PFSK-1 (cell line): ENCODE results near the gene SYNPR.

Experiments used
- FOXP2 ChIP-seq: optimal IDR thresholded peaks from 2 replicates; pipeline ENCODE3; 2011; ENCODE audit warnings: borderline replicate concordance, control low read depth, inconsistent platforms; ENCODE audit not compliant: insufficient read depth; ENCODE audit errors: extremely low read length, extremely low read depth
- POLR2AphosphoS5 ChIP-seq: IDR thresholded peaks from 2 replicates; pipeline ENCODE4 v1.6.1; 2012; ENCODE audit warnings: low read depth, mild to moderate bottlenecking, control low read depth, low read length, moderate library complexity
- REST ChIP-seq, 2 experiments: IDR thresholded peaks; 2 replicates each; pipeline versions ENCODE4 v1.6.1 to v1.8.0; 2011 to 2012; ENCODE audit warnings: low read depth in 2 of 2, low read length in 2 of 2, control low read depth in 1 of 2, inconsistent platforms in 1 of 2, mild to moderate bottlenecking in 1 of 2, moderate library complexity in 1 of 2; ENCODE audit not compliant: insufficient read depth in 1 of 2
- SIN3A ChIP-seq: IDR thresholded peaks from 2 replicates; pipeline ENCODE4 v1.6.1; 2012; ENCODE audit warnings: mild to moderate bottlenecking, low read length, moderate library complexity, borderline replicate concordance; ENCODE audit not compliant: insufficient read depth
- TAF1 ChIP-seq: IDR thresholded peaks from 2 replicates; pipeline ENCODE4 v1.6.1; 2012; ENCODE audit warnings: low read length, control low read depth, borderline replicate concordance; ENCODE audit not compliant: insufficient read depth

SYNPR gene

GRCh38 chr3:63240381-63240902 is 37.7 kb upstream of the SYNPR start:
- no peak for TF ChIP-seq SIN3A
- TF ChIP-seq TAF1, result no peak
- TF ChIP-seq POLR2AphosphoS5, result no peak
- no peak for TF ChIP-seq FOXP2
- TF ChIP-seq REST (IDR thresholded peaks at IDR 0.05; ENCODE audit: insufficient read depth in 1 of 2, low read depth in 2 of 2, low read length in 2 of 2), result no peak

GRCh38 chr3:63242124-63242523 is 36.0 kb upstream of the SYNPR start:
- TF ChIP-seq SIN3A (no peak), REST (IDR thresholded peaks at IDR 0.05; ENCODE audit: insufficient read depth in 1 of 2, low read depth in 2 of 2, low read length in 2 of 2) (no peak), TAF1 (no peak), FOXP2 (no peak), POLR2AphosphoS5 (no peak)

DNA sequence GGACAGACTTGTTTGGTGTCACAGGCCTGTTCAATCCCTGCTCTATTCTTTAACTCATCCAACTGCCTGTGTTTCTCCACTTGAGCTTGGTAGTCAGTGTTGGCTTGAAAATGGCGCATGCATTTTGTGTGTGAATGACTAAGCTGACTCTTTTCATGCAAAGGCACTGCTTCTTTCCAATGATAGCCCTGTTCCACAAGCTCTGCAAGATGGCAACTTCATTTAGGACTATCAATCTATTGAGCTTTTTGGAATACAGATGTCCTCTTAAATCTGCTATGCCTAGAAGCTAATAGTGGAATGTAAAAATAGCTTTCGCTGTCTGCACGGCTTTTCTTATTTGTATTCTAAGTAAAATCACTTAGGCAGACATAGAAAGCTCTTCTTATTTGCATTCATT is 33.6 kb upstream of the SYNPR start:
- no peak for TF ChIP-seq POLR2AphosphoS5
- no peak for TF ChIP-seq FOXP2
- TF ChIP-seq REST (IDR thresholded peaks at IDR 0.05; ENCODE audit: insufficient read depth in 1 of 2, low read depth in 2 of 2, low read length in 2 of 2), result no peak
- no peak for TF ChIP-seq TAF1
- TF ChIP-seq SIN3A, result no peak

- no peak for TF ChIP-seq POLR2AphosphoS5
- no peak for TF ChIP-seq SIN3A
- no peak for TF ChIP-seq FOXP2
- no peak for TF ChIP-seq TAF1
- no peak for TF ChIP-seq REST (IDR thresholded peaks at IDR 0.05; ENCODE audit: insufficient read depth in 1 of 2, low read depth in 2 of 2, low read length in 2 of 2)
Observed at GRCh38 chr3:63245726-63246241, 32.3 kb upstream of the SYNPR start.

DNA sequence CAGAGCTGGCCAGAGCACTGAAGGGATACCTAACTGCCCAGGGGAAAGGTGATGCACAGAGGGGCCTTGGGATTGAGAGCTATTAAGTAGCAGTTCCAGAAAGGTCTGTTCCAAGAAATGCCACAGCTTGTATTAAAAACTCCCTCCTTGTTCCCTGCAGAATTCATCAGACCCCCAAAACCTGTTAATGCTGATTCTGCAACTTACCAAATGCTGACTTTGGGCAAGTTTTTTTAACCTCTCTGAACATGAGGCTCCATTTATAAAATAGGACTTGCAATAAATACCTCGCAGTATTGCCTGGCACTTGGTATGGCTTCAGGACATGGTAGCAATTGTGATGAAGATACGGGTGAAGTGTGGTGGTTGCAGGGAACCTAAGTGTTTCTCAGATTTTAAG is 30.1 kb upstream of the SYNPR start:
- TF ChIP-seq SIN3A (no peak), POLR2AphosphoS5 (no peak), FOXP2 (no peak), TAF1 (no peak), REST (IDR thresholded peaks at IDR 0.05; ENCODE audit: insufficient read depth in 1 of 2, low read depth in 2 of 2, low read length in 2 of 2) (no peak)
